T-helper 22 cell (primary cell): ENCODE data around the gene KMT5B.
"Not testable (repeated sequence)": the region's sequence is repeated elsewhere in the genome, so short reads cannot be mapped to it uniquely, and the experiment has no call there.

Experiments used
- DNase-seq: peaks from one replicate; pipeline ENCODE4 v3.0.0-alpha.2; 2020; ENCODE audit warnings: low read depth

Gene KMT5B

DNA sequence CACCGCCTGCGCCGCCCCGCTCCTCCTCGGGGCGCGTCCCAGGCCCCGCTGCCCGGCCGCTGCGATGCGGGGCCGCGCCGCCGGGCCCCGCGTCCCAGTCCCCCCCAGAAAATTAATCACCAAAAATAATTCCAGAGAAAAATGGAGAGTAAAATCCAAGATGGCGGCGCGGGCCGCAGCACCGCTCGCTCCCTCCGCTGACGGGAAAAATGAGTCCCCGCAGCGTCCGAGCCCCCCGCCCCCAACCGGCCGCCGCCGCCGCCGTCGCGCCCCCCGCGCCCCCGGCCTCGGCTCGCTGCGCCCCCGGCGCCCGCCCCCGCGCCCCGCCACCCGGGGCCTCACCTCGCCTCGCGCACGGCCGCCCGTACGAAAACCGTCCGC, at the start of gene KMT5B:
Gene KMT5B, minus strand, starts transcription at position 162 of the 381 bp plus-strand sequence. CDS start 23,220 bp downstream, outside the sequence.
- DNase-seq: no peak

DNA sequence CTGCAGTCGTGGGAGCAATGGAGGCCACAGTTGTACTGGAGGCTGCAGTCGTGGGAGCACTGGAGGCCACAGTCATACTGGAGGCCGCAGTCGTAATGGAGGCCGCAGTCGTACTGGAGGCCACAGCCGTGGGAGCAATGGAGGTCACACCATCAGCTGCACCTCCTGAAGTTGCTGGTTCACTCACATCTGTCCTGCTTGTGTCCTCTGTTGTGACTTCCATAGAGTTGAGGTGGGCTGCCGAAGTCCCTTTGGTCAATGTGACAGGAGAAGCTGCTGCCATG, 49.4 kb upstream of the KMT5B start:
- DNase-seq: no peak

DNA sequence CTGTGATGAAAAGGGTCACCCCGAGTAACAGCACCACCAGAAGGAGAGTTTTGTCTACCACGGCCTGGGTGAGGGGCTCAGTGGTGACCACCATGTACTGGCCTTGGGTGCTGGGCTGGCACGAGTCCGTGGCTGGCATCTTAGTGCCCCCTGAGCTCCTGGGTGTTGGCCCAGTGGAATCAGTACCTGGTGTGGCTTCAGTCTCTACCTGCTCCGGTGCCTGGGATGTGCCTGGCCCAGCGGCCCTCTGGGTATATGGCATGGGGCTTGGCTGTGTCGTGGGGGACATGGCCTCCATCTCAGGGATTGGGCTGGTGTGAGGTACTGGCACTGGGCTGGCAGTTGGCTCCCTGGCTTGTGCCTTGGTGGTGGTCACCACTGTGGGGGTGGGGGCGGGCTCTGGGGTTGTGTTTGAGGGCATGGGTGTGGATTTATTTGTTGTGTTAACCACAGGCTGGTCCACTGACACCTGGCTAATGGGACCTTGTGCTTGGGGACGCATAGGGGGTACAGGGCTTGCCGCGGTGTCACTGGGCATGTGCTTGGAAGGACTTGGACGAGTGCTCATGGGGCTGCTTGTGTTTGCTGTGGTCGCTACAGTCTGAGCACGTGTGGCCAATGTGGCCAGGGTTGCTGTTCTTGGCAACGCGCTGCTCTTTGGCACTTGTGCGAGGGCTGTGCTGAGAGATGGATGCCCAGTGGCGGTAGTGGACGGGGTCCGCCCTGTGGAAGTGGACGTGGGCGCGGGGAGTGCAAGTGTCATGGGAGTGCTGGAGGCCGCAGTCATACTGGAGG, 48.9 kb upstream of the KMT5B start:
- DNase-seq: no peak

DNA sequence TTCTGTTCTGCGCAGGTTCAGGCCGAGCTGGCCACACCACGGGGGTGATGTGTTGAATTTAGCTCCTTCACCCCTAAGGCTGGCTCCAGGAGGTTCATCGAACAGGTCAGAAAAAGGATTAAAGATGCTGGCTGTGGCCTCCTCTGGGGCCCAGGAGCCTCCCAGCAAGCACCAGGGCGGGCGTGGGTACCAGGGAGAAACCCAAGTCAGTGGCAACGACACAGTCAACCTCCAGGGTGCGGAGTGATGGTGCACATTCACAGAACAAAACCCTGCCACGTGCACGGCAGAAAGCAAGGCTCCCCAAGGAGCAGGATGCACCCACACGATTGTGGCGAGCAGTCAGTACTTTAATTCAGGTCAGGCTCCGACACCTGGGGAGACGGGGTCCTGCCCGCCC, 47.9 kb upstream of the KMT5B start:
- DNase-seq: no peak

DNA sequence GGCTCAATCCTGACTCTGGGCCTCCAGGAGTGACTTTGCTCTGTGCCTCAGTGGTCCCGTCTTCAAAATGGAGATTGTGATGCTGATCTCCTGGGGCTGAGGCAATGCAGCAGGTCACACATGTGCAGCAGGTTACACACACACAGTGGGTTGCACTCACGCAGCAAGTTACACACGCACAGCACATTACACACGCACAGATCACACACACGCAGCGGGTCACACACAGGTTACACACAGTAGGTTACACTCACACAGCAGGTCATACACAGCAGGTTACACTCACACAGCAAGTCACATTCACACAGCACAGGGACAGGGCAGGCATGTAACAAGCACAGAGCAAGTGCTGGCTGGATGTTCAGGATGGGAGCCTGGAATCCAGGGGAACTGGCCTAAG, 47.4 kb upstream of the KMT5B start:
- DNase-seq: no peak

DNA sequence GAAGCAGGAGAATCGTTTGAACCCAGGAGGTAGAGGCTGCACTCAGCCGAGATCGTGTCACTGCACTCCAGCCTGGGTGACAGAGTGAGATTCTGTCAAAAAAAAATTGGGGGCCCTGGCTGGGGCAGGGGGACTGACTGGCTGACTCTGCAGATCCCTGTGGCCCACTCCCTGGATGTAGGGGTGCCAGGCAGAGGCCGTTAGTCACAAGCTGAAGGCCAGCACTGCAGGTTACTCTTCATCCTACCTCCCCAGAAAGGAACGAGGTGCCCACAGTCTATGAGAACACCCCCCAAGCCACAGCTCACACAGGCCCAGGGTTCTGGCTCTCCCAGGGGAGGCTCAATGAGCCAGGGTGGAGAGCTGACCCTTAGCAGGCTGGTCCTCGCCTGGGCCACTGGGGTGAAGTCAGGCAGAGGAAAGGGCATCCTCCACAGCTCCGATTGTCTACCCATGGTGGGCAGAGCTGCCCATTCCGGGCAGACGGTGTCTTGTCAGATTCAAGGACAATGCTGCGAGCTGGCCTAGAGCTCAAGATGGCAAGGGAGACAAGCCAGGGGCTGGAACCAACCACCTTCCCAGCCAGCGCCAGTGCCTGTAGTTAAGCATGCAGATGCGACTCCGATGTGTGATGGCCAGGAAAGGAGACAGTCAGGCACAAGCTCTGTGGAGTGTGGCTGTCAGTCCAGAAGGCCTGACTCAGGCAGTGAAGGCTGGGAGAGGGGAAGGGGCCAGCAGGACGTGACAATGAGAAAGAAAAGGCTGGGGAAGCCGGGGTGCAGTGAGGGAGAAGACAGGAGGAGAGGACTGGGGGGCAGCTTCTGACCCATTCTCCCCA, 46.2 kb upstream of the KMT5B start:
- no peak for DNase-seq

DNA sequence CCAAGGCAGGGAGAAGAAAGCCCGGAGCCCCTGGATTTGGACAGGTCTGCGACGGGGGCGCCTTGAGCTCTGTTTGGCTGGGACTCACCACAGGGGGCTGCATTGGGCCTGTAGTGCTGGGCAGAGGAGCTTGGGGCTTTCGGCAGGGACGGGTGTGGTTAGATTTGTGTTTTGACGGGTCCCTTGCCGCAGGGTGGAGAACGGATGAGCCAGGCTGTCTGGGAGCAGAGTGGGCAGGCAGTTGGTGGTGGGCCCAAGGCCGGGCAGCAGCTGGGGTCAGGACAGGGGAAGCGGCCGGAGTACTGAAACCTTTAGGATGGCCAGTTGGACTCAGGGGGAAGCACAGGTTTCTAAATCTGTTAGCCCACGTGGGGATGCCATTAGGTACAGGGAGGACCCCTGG, 45.3 kb upstream of the KMT5B start:
- DNase-seq: no peak

DNA sequence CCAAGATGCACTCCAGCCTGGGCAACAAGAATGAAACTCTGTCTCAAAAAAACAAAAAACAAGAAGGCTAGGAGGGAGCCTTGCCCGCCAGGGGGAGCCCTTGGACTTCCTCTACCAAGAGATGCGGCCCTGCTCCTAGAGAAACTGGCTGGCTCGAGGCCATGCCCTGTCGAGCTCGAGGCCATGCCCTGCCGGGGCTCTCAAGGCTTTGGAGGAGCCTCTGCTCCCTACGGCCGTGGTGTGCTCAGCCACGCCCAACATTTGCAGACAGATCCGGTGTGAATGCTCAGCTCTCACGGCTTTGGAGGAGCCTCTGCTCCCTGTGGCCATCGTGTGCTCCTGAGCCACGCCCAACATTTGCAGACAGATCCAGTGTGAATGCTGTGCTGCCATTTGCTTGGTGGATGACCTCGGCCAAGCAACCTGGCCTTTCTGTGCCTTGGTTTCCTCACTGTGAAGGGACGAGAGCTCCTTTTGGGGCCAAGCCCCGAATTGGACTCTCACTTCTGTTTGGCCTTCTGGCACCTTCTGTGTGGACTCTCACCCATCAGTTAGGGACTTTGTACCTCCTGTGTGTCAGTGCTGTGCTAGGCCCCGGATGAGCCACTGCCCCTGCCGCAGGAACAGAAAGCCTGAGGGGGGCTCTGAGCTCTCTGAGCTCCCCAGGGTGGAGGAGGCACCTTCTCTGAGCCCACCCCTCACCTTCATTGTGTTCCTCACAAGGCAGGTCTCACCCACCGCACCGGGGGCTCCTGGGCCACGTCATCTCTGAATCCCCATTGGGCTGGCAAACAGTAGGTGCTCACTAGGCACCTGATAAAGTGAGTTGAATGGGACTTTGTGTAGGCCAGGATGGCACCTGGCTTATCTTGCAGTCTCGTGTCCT, 44.6 kb upstream of the KMT5B start:
- DNase-seq: peak; percentile 69

DNA sequence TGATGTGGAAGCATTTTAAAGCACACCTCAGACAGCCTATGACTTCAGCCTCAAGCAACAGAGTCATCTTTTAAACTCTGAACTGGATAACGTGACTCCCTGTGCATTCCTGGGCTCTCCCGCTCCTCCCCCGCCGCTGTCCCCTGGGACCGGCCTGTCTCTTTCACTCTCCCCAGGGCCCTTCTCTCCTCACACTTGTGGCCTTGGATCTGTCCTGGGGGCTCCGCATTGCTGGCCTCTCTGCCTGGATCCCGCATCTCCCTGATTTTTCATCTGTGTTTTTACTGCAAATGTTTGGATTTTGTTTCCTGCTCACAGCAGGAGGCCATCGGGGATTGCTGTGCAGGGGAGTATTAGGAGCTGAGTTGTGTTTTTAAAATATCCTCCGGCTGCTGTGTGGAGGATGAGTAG, 43.2 kb upstream of the KMT5B start:
- DNase-seq: no peak

DNA sequence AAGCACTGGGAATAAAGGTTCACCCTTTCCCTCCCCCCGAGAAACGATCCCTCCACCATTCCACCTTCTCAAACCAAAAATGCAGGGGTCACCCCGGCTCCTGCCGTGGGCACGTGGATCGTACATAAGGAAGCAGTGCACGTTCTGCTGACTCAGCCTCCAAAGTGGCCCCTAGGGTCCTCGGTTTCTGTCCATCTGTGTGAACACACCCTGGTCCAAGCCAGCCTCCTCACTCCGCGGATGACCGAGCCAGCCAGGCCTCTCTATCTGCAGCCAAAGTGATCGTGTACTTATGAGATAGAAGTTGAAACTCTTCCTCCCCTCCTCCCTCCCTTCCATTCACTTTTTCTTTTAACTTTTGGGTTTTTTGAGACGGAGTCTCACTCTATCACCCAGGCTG, 42.4 kb upstream of the KMT5B start:
- DNase-seq: no peak

DNA sequence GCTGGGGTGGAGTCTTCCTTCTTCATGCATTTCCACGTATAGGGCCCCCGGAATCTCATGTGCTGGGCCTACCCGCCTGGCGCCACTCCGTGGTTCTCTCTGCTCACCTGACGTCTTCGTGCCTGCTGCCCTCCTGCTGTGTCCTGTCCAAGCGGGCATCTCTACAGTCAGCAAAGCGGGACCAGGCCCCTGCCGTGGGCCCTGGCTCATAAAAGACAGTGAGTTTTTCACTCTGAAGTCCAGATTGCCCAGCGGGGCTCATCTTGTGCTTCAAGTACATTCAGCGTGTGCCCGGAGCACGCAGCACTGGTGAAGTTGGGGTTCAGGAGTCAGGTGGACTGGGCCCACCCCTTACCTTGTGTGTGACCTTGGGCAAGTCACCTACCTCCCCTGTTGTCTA, 41.3 kb upstream of the KMT5B start:
- DNase-seq: no peak

DNA sequence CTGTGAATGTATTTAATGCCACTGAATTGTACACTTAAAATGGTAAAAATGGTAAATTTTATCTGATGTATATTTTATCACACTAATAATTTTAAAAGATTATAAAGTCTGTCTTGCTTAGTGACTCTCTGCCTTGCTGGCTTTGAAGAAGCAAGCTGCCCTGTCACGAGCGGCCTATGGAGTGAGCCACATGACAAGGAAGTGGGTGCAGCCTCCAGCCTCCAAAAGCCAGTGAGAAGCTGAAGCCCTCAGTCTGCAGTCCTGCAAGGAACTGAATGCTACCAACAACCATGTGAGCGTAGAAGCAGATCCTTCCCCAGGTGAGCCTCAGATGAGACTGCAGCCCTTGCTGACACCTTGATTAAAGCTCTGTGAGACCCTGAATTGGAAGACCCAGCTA, 38.7 kb upstream of the KMT5B start:
- no peak for DNase-seq

DNA sequence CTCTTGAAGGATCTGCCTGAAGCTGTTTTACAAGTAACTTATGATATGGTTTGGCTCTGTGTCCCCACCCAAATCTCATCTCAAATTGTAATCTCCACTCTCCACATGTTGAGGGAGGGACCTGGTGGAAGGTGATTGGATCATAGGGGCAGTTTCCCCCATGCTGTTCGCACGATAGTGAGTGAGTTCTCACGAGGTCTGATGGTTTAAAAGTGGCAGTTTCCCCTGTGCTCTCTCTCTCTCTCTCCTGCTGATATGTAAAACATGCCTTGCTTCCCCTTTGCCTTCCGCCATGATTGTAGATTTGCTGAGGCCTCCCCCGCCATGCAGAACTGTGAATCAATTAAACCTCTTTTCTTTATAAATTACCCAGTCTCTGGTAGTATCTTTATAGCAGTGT, 31.8 kb upstream of the KMT5B start:
- DNase-seq: not testable (repeated sequence)

DNA sequence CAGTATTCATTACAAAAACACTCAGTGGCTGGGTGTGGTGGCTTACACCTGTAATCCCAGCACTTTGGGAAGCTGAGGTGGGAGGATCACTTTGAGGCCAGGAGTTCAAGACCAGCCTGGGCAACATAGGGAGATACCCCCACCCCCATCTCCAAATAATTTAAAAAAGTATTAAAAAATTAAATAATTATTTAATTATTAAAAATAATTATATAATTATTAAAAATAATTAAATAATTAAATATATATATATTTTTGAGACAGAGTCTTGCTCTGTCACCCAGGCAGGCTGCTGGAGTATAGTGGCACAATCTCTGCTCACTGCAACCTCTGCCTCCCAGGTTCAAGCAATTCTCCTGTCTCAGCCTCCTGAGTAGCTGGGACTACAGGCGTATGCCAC, 30.8 kb upstream of the KMT5B start:
- DNase-seq: not testable (repeated sequence)

DNA sequence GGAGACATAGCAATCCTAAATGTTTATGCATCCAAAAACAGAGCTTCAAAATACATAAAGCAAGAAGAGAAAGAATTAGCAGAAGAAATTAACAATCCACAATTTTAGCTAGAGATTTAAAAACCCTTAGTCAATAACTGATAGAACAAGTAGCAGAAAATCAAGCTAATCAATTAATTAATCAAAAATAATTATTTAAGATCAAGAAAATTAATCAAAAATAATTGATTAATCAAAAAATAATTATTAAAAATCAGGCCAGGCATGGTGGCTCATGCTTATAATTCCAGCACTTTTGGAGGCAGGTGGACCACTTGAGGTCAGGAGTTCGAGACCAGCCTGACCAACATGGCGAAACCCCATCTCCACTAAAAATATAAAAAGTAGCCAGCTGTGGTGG, 29.5 kb upstream of the KMT5B start:
- no peak for DNase-seq

DNA sequence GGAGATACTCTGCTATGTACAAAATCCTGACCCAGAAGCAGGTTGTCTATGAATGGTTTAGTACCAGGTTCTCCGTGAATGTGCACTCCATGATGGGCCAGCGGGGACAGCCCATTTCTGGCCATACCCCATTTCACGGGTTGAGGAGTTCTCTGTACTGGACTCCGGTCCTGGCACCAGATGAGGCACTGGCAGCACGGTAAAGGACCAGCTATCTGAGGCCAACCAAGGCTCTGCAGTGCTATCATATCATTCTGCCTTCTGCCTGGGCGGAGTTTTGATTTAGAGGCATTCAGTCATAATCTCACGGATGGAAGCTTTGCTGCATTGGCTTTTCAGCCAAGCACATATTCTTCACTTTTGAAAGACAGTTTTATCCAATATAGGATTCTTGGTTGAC, 18.5 kb upstream of the KMT5B start:
- DNase-seq: no peak

DNA sequence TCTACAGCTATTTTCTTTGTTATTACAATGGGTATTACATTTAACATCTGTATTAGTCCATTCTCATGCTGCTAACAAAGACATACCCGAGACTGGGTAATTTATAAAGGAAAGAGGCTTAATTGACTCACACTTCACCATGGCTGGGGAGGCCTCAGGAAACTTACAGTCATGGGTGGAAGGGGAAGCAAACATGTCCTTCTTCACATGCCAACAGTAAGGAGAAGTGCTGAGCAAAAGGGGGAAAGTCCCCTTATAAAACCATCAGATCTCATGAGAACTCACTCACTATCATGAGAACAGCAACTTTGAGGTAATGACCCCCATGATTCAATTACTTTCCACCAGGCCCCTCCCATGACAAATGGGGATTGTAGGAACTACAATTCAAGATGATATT, 16.5 kb upstream of the KMT5B start:
- DNase-seq: no peak

DNA sequence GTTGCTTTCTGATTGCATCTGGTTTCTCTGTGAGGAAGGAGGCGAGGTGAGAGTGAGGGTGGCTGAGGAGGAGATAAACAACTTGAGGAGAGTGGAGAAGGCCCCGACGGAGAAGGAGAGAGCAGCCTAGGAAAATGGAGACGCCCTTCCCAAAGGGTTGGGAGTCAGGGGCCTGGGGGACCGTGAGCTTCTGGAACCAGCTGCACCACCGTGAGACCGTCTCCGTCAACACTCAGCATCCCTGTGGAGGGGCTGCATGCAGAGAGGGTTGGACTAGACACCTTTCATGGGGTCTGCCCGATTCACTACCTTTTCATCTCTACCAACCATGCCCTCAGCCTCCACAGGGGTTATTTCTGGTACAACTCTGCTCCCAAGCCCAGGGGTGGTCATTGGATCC, 13.3 kb upstream of the KMT5B start:
- no peak for DNase-seq

DNA sequence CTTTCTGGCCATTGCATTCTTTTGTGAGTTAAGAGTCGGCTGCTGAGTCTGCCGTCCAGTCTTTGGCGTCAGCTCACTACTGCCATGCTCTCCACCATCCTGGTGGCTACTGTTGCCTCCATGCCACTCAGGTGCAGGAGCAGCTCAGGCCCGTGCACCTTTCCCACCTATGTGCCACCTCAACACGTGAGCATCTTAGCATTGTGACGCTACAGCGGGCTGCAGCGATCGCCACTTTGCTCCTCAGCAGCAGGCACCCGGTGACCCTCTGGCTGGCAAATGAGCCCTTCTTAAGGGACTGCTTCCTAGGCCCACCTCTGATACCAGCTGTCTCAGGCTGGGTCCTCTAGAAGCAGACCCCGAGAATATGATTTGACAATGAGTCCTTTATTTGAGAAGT, 11.5 kb upstream of the KMT5B start:
- DNase-seq: no peak

DNA sequence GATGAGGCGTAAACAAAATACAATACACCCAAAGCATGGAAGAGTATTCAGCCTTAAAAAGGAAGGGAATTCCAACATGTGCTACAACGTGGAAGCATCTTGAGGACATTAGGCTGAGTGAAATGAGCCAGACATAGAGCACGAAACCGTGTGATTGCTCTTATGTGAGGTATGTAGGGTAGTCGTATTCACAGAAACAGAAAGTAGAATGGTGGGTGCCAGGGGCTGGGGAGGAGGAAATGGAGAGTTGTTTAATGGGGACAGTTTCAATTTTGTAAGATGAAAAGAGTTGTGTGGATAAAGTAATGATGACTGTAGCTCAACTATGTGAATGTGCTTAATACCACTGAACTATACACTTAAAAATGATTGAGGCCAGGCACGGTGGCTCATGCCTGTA, 10.2 kb upstream of the KMT5B start:
- DNase-seq: no peak

DNA sequence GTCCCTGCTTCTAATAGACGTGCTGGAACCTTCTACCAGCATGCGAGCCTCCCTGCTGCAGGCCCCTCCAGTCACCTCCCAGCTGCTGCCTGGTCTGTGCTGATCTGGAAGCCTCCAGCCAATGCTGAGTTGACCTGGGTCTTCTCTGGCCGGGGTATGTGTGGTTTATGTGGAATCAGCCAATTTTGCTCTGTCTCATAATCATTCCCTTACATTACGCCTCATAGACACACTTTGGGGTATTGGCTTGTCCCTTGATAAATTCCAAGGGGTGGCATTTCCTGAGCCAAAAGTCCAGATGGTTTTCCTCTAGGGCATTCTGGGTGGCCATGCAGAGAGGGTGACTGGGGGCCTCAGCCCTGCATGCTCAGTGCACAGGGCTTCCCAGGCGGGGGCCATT, 8.3 kb upstream of the KMT5B start:
- DNase-seq: no peak

DNA sequence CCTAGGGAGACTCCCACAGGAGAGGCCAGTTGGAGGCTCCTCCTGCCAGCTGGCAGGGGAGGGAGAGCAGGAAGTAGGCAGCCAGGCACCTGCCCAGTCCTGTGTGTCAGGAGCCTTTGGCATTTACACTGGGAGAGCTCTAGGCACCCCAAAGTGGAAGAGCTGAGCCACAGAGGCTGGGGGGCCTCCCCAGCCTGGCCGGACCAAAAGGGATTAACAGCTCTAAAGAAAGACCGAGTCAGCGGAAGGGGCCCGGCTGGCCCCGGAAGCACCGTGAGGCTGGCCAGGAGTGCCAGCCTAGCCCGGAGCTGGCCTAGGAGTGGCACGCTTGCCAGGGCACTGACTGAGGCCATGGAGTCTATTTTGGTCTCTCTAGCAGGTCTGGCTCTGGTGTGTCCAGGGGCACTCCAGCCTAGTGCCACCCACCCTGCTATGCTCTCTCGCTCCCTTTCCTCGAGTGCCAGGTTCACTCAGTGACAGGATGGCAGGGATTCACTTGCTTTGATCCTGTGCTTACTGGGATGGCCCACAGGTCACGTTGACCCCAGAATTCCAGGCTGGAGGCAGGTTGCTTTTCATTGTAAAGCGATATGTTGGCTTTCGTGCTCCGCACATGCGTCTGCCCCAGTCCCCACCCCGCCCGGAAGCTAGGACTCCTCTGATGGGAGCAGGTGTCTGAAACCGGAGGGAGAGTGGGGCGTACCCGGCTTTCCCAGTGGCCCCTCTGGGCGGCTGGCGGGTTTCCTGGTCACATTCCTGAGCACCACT, 3.3 kb upstream of the KMT5B start:
- DNase-seq: no peak
